LHCN-M2 (cell line): ENCODE results near the gene RHEBL1. TPM values are rescaled to one million over a fixed set of nuclear protein-coding genes. Genes with fewer than 3 reads are reported as not detected.

Experiments
- DNase-seq: peaks from one replicate; pipeline ENCODE4 v3.0.0-alpha.2; 2012; ENCODE audit warnings: low read depth
- total RNA-seq: library from RNA; depleted of rRNA; stranded (reverse); fragments of >200 nt; gene quantifications from 2 replicates; pipeline ENCODE4 v1.2.3, GENCODE V29; 2014

The RHEBL1 gene
- total RNA-seq, 1 experiment from 2014 or later = 2.9 TPM

- DNase-seq = no peak
Measured at GRCh38 chr12:49037111-49037946, 32.5 kb downstream of the RHEBL1 start.

- no peak for DNase-seq
Measured at GRCh38 chr12:49036029-49036428, 33.8 kb downstream of the RHEBL1 start.

- no peak for DNase-seq
Measured at GRCh38 chr12:49034286-49034622, 35.5 kb downstream of the RHEBL1 start.

GRCh38 chr12:49033611-49034285, 36.0 kb downstream of the RHEBL1 start:
- no peak for DNase-seq

GRCh38 chr12:49032679-49033447, 36.9 kb downstream of the RHEBL1 start:
- no peak for DNase-seq

- no peak for DNase-seq
Measured at GRCh38 chr12:49032276-49032675, 37.5 kb downstream of the RHEBL1 start.

GRCh38 chr12:49031573-49032161, 38.1 kb downstream of the RHEBL1 start:
- no peak for DNase-seq

- DNase-seq = no peak
Measured at GRCh38 chr12:49030714-49031572, 38.8 kb downstream of the RHEBL1 start.

- DNase-seq = no peak
Measured at GRCh38 chr12:49030119-49030518, 39.7 kb downstream of the RHEBL1 start.

GRCh38 chr12:49028666-49029275, 41.0 kb downstream of the RHEBL1 start:
- no peak for DNase-seq

- DNase-seq = no peak
Measured at GRCh38 chr12:49027846-49028555, 41.8 kb downstream of the RHEBL1 start.

GRCh38 chr12:49026678-49027480, 42.9 kb downstream of the RHEBL1 start:
- no peak for DNase-seq

- no peak for DNase-seq
Measured at GRCh38 chr12:49026101-49026500, 43.7 kb downstream of the RHEBL1 start.

GRCh38 chr12:49025463-49025862, 44.3 kb downstream of the RHEBL1 start:
- no peak for DNase-seq

GRCh38 chr12:49024543-49024942, 45.2 kb downstream of the RHEBL1 start:
- DNase-seq = no peak

- no peak for DNase-seq
Measured at GRCh38 chr12:49023812-49024211, 46.0 kb downstream of the RHEBL1 start.

GRCh38 chr12:49022558-49023178, 47.1 kb downstream of the RHEBL1 start:
- DNase-seq = no peak

GRCh38 chr12:49021292-49021915, 48.4 kb downstream of the RHEBL1 start:
- no peak for DNase-seq
